Measurements from ENCODE around the gene PPFIA3.
"Not testable (repeated sequence)": the region's sequence is repeated elsewhere in the genome, so short reads cannot be mapped to it uniquely, and the experiment has no call there.

The PPFIA3 gene

GRCh38 chr19:49128545-49129237, 9.3 kb downstream of the PPFIA3 start:
- Mint-ChIP-seq H3K4me1 (peaks cover 20% of the 10 kb centered on the region), H3K9me3 (peaks cover 3% of the 10 kb centered on the region), H3K4me3 (peak overlapping the region; percentile 58), H3K27me3 (peaks cover 13% of the 10 kb centered on the region), H3K36me3 (no peaks in the 10 kb centered on the region), H3K27ac (peak overlapping the region; percentile 36)
- ATAC-seq = no peak

DNA sequence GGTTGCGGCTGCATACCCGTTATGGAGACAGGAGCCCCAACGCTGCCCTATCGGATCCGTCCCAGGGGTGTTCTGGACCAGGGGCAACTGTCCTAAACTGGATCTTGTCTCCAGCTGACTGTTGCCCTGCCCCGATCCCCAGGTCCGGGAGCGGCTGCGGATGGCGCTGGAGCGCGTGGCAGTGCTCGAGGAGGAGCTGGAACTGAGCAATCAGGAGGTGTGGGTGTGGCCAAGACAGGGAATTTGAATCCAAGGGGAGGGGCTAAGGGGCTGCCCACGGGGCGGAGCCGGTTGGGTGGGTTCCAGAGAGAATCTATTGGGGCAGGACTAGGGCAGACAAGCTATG, 9.9 kb downstream of the PPFIA3 start:
- H3K27ac Mint-ChIP-seq = no peak overlapping the region
- H3K4me3 Mint-ChIP-seq = no peak overlapping the region
- H3K27me3 Mint-ChIP-seq = peaks cover 19% of the 10 kb centered on the region
- no peak for ATAC-seq
- H3K4me1 Mint-ChIP-seq = peaks cover 25% of the 10 kb centered on the region
- H3K9me3 Mint-ChIP-seq = peaks cover 3% of the 10 kb centered on the region
- H3K36me3 Mint-ChIP-seq = no peaks in the 10 kb centered on the region

GRCh38 chr19:49130325-49130724, 11.0 kb downstream of the PPFIA3 start:
- H3K4me1 Mint-ChIP-seq = peaks cover 26% of the 10 kb centered on the region
- H3K9me3 Mint-ChIP-seq = peaks cover 3% of the 10 kb centered on the region
- H3K27me3 Mint-ChIP-seq = peaks cover 30% of the 10 kb centered on the region
- H3K36me3 Mint-ChIP-seq = no peaks in the 10 kb centered on the region
- ATAC-seq = no peak
- H3K27ac Mint-ChIP-seq = no peak overlapping the region
- H3K4me3 Mint-ChIP-seq = no peak overlapping the region

DNA sequence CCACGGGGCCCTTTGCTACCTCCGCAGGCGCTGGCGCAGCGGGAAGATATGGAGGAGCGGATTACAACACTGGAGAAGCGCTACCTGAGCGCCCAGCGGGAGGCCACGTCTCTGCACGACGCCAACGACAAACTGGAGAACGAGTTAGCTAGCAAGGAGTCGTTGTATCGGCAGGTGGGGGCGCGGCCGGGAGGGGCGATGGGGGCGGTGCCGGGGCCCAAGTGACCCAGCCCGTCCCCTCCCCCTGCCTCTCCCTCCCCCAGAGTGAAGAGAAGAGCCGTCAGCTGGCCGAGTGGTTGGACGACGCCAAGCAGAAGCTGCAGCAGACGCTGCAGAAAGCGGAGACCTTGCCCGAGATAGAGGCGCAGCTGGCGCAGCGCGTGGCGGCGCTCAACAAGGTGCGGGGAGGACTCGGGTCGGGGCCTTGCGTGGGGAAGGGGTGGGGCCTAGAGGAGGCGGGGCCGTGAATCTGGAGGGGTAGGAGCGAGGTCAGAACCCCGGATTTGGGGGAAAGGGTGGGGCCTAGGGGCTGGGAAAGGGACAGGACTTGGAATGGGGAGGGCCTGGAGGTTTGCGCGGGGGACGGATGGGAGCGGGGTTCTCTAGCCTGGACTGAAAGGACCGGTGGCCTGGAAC, 13.7 kb downstream of the PPFIA3 start:
- ATAC-seq = no peak
- Mint-ChIP-seq H3K27me3 (peaks cover 57% of the 10 kb centered on the region), H3K4me1 (peaks cover 20% of the 10 kb centered on the region), H3K27ac (no peak overlapping the region), H3K9me3 (peaks cover 3% of the 10 kb centered on the region), H3K36me3 (peaks cover 4% of the 10 kb centered on the region), H3K4me3 (peak overlapping the region; percentile 35)

GRCh38 chr19:49133621-49134454, 14.5 kb downstream of the PPFIA3 start:
- H3K36me3 Mint-ChIP-seq = peaks cover 4% of the 10 kb centered on the region
- H3K4me1 Mint-ChIP-seq = peaks cover 13% of the 10 kb centered on the region
- ATAC-seq = no peak
- no peaks in the 10 kb centered on the region for H3K9me3 Mint-ChIP-seq
- peak overlapping the region; percentile 35 for H3K4me3 Mint-ChIP-seq
- peaks cover 59% of the 10 kb centered on the region for H3K27me3 Mint-ChIP-seq
- no peak overlapping the region for H3K27ac Mint-ChIP-seq

GRCh38 chr19:49135686-49136085, 16.3 kb downstream of the PPFIA3 start:
- peaks cover 12% of the 10 kb centered on the region for H3K4me1 Mint-ChIP-seq
- peaks cover 59% of the 10 kb centered on the region for H3K27me3 Mint-ChIP-seq
- no peak overlapping the region for H3K27ac Mint-ChIP-seq
- no peaks in the 10 kb centered on the region for H3K9me3 Mint-ChIP-seq
- no peak for ATAC-seq
- H3K36me3 Mint-ChIP-seq = peaks cover 4% of the 10 kb centered on the region
- no peak overlapping the region for H3K4me3 Mint-ChIP-seq

DNA sequence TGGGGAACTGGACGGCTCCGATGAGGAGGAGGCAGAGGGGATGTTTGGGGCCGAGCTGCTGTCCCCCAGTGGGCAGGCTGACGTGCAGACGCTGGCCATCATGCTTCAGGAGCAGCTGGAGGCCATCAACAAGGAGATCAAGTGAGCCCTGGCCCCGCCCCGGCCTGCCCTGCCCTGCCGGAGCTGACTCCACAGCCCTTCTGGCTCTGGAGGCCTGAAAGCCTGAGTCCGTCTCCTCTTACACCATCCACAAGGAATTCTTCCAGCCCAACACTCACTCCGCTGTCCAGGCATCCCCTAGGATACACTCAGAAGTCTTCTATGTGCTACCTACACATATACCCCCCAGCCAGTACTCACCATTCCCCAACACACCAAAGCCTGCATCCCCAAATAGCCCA, 17.4 kb downstream of the PPFIA3 start:
- H3K36me3 Mint-ChIP-seq = peaks cover 4% of the 10 kb centered on the region
- ATAC-seq = no peak
- H3K9me3 Mint-ChIP-seq = no peaks in the 10 kb centered on the region
- peaks cover 12% of the 10 kb centered on the region for H3K4me1 Mint-ChIP-seq
- H3K27me3 Mint-ChIP-seq = peaks cover 68% of the 10 kb centered on the region
- no peak overlapping the region for H3K27ac Mint-ChIP-seq
- no peak overlapping the region for H3K4me3 Mint-ChIP-seq

DNA sequence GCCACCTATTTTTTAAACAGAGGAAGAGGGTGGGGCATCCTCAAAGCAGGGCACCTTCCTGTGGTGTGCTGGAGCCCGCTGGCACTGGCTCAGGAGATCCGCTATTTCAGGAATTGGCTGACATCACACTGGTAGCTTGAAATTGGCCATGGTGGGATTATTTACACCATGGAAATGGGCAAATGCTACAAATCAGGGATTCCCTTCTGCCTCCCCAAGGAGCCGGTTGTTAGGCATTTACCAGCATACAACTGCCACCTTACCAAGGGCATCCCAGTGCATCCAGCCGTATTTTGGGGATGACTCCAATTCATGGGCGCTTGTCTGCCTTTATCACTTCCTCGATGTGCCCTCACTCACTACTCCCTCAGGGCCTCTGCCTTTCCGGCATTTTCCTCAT, 21.6 kb downstream of the PPFIA3 start:
- Mint-ChIP-seq H3K4me3 (no peak overlapping the region), H3K36me3 (peaks cover 4% of the 10 kb centered on the region)
- ATAC-seq = no peak

GRCh38 chr19:49141352-49141751, 22.0 kb downstream of the PPFIA3 start:
- H3K27me3 Mint-ChIP-seq = peaks cover 62% of the 10 kb centered on the region
- peaks cover 24% of the 10 kb centered on the region for H3K4me1 Mint-ChIP-seq
- H3K9me3 Mint-ChIP-seq = no peaks in the 10 kb centered on the region
- H3K27ac Mint-ChIP-seq = no peak overlapping the region
- H3K36me3 Mint-ChIP-seq = peaks cover 4% of the 10 kb centered on the region
- no peak for ATAC-seq
- H3K4me3 Mint-ChIP-seq = no peak overlapping the region

More for the DNA sequence above, 21.6 kb downstream of the PPFIA3 start:
- H3K27me3 Mint-ChIP-seq = peaks cover 62% of the 10 kb centered on the region
- no peak overlapping the region for H3K27ac Mint-ChIP-seq
- H3K4me1 Mint-ChIP-seq = peaks cover 20% of the 10 kb centered on the region
- no peaks in the 10 kb centered on the region for H3K9me3 Mint-ChIP-seq

- Mint-ChIP-seq H3K9me3 (no peaks in the 10 kb centered on the region), H3K4me1 (peaks cover 24% of the 10 kb centered on the region), H3K27ac (no peak overlapping the region), H3K4me3 (peak overlapping the region; percentile 62), H3K36me3 (no peaks in the 10 kb centered on the region), H3K27me3 (peaks cover 62% of the 10 kb centered on the region)
- peak; percentile 86 for ATAC-seq
These were observed 23.6 kb downstream of the PPFIA3 start for GRCh38 chr19:49142866-49143335.

GRCh38 chr19:49145573-49146407, 26.4 kb downstream of the PPFIA3 start:
- H3K4me1 Mint-ChIP-seq = peaks cover 45% of the 10 kb centered on the region
- peaks cover 2% of the 10 kb centered on the region for H3K9me3 Mint-ChIP-seq
- H3K27ac Mint-ChIP-seq = no peak overlapping the region
- H3K4me3 Mint-ChIP-seq = no peak overlapping the region
- peak; percentile 31 for ATAC-seq
- H3K36me3 Mint-ChIP-seq = peaks cover 4% of the 10 kb centered on the region
- H3K27me3 Mint-ChIP-seq = peaks cover 88% of the 10 kb centered on the region

GRCh38 chr19:49146408-49146770, 27.0 kb downstream of the PPFIA3 start:
- not testable (repeated sequence) for ATAC-seq, H3K9me3 Mint-ChIP-seq, H3K4me3 Mint-ChIP-seq, H3K36me3 Mint-ChIP-seq, H3K27ac Mint-ChIP-seq
- H3K4me1 Mint-ChIP-seq = peaks cover 47% of the 10 kb centered on the region
- peaks cover 85% of the 10 kb centered on the region for H3K27me3 Mint-ChIP-seq

DNA sequence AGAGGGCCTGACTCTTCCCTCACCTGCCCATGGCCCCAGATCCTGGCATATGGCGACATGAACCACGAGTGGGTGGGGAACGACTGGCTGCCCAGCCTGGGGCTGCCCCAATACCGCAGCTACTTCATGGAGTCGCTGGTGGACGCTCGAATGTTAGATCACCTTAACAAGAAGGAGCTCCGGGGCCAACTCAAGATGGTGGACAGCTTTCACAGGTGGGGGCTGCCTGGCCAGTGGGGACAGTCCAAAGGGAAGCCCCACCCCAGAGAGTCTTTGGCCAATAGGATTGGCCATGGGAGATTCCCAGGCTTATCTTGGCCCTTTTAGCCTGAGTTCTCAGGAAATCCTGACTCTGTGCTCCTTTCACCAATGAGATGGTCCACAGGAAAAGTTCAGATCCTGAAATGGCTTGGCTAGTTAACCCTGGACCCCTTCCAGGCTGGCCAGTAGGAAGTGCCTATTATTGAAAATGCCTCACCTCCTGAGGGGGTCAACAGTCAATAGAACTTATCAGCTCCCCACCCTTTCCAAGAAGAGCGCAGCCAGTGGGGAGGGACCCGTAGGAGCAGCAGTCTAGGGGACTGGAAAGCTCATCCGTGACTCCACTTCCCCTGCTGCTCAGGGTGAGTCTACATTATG, 28.8 kb downstream of the PPFIA3 start:
- no peak for ATAC-seq
- H3K27me3 Mint-ChIP-seq = peaks cover 85% of the 10 kb centered on the region
- peaks cover 41% of the 10 kb centered on the region for H3K4me1 Mint-ChIP-seq
- H3K4me3 Mint-ChIP-seq = peak overlapping the region; percentile 58
- H3K9me3 Mint-ChIP-seq = peaks cover 5% of the 10 kb centered on the region
- peaks cover 4% of the 10 kb centered on the region for H3K36me3 Mint-ChIP-seq
- H3K27ac Mint-ChIP-seq = no peak overlapping the region

DNA sequence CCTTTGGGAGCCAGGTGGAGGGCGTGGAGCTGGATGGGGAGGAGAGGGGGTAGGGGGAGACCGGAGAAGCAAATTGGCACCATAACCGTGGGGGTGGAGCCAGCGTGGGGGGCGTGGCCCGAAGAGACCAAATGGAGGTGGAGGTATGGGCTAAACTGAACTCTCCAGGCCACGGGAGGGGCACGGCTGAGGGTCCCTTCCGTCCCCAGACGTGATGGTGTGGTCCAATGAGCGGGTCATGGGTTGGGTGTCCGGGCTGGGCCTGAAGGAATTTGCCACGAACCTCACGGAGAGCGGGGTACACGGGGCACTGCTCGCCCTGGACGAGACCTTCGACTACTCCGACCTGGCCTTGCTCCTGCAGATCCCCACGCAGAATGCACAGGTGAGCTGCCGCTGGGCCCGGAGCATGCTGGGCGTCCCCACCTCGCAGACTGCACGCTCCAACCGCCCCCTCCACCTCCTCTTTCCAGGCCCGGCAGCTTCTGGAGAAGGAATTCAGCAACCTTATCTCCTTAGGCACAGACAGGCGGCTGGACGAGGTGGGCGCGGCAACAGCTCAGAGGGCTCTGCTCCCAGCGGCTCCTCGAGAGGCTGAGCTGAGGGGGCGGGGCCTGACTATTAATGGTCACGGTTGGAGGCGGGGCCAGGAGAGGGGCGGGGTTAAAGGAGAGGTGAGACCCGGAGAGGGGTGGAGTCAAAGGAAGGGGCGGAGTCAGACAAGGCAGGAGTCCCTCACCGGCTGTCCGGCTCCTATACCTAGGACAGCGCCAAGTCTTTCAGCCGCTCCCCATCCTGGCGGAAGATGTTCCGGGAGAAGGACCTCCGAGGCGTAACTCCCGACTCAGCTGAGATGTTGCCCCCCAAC, 29.7 kb downstream of the PPFIA3 start:
- peak; percentile 55 for ATAC-seq
- Mint-ChIP-seq H3K27me3 (peaks cover 89% of the 10 kb centered on the region), H3K4me1 (peaks cover 45% of the 10 kb centered on the region), H3K4me3 (peak overlapping the region; percentile 58), H3K9me3 (peaks cover 10% of the 10 kb centered on the region), H3K36me3 (peaks cover 4% of the 10 kb centered on the region), H3K27ac (no peak overlapping the region)
